Right atrium auricular region (tissue), 2 donors: ENCODE results near the gene KRTAP4-4. TPM values are rescaled to one million over a fixed set of nuclear protein-coding genes. Genes with fewer than 3 reads are reported as not detected.

ENCODE experiments used
- DNase-seq: peaks from one replicate; pipeline ENCODE4 v3.0.0-alpha.2; 2019; ENCODE audit warnings: low spot score
- H3K27ac ChIP-seq, 2 donors: fragments of 200-600 bp; sonication (generic); 1 replicate in 1 of 2; 2 replicates in 1 of 2; pipeline ENCODE4 v1.5.1; 2016 to 2019
- H3K27me3 ChIP-seq, 2 donors: fragments of 200-600 bp; sonication (generic); one replicate each; pipeline versions ENCODE4 v1.5.1 to v1.6.0; 2017 to 2019
- H3K36me3 ChIP-seq: fragments of 200-600 bp; sonication (generic); one replicate; pipeline ENCODE4 v1.5.1; 2016
- H3K4me1 ChIP-seq, 2 donors: fragments of 200-600 bp; sonication (generic); one replicate each; pipeline versions ENCODE4 v1.5.1 to v1.6.0; 2017 to 2019
- H3K4me3 ChIP-seq, 2 donors: fragments of 200-600 bp; sonication (generic); 1 replicate in 1 of 2; 2 replicates in 1 of 2; pipeline ENCODE4 v1.5.1; 2017 to 2019; ENCODE audit warnings: mild to moderate bottlenecking in 1 of 2, moderate library complexity in 1 of 2
- H3K9me3 ChIP-seq, 2 donors: fragments of 200-600 bp; sonication (generic); one replicate each; pipeline ENCODE4 v1.5.1; 2019
- total RNA-seq, 2 donors: library from RNA; depleted of rRNA; stranded (reverse); fragments of >200 nt; gene quantifications; one replicate each; pipeline ENCODE4 v1.1.0, GENCODE V29; 2016
- TF ChIP-seq, protein P1 (sequence below), 2 donors: fragments of 200-600 bp; sonication (generic); IDR thresholded peaks; one replicate each; pipeline ENCODE4 v1.5.1; 2019; ENCODE audit warnings: antibody characterized with exemption in 2 of 2

Gene KRTAP4-4
- total RNA-seq, 2 donors from 2014 or later: not detected

DNA sequence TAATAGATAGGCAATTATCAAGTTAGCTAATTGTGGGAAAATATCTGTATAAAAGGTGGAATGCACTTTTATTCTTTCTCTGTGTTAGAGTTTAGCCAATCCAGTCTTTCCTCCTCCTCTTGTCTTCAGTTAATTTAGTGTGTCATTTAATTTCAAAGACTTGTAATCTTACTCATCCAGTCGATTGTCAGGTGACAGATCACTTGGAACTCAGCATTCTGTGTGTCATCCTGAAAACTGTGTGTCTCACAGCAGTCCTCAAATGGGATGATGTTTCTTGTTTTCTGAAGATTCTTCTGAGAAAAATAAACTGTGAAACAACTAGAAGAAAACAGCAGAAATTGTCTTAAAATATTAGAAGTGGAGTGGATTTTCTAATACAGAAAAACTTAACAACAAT lies 24.5 kb upstream of the KRTAP4-4 start:
- no peak for DNase-seq
- H3K27me3 ChIP-seq: no peaks in the 10 kb centered on the region

DNA sequence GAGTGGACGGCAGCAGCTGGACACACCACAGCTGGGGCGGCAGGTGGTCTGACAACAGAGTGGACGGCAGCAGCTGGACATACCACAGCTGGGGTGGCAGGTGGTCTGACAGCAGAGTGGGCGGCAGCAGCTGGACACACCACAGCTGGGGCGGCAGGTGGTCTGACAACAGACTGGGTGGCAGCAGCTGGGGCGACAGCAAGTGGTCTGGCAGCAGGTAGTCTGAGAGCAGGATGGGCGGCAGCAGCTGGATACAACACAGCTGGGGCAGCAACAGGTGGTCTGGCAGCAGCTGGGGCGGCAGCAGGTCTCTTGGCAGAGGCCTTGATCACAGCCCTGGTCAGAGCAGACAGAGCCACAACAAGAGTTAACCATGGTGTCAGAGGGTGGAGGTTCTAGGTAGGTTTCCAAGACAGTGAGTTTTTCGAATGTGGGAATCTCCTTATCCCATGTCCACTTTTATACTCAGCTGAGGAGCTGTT lies 24.0 kb upstream of the KRTAP4-4 start, which contains the start of gene KRTAP4-1:
TSS of gene KRTAP4-1 (minus strand) at position 432 of the 482 bp plus-strand sequence. CDS start at position 375, 57 bp downstream.
- Histone ChIP-seq H3K4me3 (no peak within 1 kb of the TSS), H3K9me3 (no peaks in the 10 kb centered on the region), H3K4me1 (no peaks in the 10 kb centered on the region), H3K36me3 (no peaks in the 10 kb centered on the region), H3K27ac (no peak within 1 kb of the TSS), H3K27me3 (no peaks in the 10 kb centered on the region)
- no peak for DNase-seq
- TF ChIP-seq, protein P1, sequence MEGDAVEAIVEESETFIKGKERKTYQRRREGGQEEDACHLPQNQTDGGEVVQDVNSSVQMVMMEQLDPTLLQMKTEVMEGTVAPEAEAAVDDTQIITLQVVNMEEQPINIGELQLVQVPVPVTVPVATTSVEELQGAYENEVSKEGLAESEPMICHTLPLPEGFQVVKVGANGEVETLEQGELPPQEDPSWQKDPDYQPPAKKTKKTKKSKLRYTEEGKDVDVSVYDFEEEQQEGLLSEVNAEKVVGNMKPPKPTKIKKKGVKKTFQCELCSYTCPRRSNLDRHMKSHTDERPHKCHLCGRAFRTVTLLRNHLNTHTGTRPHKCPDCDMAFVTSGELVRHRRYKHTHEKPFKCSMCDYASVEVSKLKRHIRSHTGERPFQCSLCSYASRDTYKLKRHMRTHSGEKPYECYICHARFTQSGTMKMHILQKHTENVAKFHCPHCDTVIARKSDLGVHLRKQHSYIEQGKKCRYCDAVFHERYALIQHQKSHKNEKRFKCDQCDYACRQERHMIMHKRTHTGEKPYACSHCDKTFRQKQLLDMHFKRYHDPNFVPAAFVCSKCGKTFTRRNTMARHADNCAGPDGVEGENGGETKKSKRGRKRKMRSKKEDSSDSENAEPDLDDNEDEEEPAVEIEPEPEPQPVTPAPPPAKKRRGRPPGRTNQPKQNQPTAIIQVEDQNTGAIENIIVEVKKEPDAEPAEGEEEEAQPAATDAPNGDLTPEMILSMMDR (IDR thresholded peaks at IDR 0.05): no peak

More for the DNA sequence above, 24.5 kb upstream of the KRTAP4-4 start:
- Histone ChIP-seq H3K36me3 (no peaks in the 10 kb centered on the region), H3K4me3 (no peak overlapping the region), H3K27ac (no peak overlapping the region), H3K4me1 (no peaks in the 10 kb centered on the region), H3K9me3 (no peaks in the 10 kb centered on the region)
- TF ChIP-seq, protein P1 (IDR thresholded peaks at IDR 0.05): no peak

DNA sequence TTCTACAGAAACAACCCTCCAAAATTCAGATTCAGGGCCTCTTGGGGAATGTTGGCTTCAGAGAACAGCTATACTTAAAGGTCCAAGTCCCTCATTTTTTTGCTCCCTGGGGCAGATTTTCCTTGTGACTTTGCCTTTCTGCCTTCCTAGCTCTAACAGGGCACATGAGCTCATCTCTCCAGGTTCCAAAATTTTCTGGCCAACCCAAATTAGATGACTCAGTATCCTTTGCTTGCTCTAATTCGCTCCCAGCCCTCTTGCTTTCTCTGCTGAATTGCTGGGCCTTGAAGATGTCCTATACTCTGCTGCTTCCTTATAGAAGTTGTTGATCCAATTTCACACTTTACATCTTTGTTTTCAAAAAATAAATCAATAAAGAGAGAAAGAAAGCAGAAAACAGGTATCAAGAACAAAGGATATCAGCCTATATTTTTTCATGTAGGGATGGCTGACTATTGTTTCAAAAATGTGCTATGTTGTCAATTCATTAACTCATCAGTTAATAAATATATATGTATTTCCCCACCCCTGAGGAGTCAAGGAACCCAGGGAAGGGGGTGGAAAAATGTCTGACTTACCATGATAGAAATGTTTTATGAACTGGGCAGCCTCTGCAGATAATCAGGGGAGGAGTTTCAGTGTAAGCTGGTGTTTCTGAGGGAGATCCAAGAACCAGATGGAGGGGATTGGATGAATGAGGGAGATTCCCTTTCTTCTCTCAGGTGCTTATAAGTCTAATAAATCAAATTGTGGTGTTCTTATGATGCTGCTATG lies 18.5 kb upstream of the KRTAP4-4 start:
- H3K9me3 ChIP-seq: no peaks in the 10 kb centered on the region
- no peak overlapping the region for H3K27ac ChIP-seq
- TF ChIP-seq, protein P1 (IDR thresholded peaks at IDR 0.05): no peak
- H3K4me3 ChIP-seq: no peak overlapping the region
- H3K4me1 ChIP-seq: no peaks in the 10 kb centered on the region
- no peaks in the 10 kb centered on the region for H3K36me3 ChIP-seq
- H3K27me3 ChIP-seq: no peaks in the 10 kb centered on the region
- no peak for DNase-seq

DNA sequence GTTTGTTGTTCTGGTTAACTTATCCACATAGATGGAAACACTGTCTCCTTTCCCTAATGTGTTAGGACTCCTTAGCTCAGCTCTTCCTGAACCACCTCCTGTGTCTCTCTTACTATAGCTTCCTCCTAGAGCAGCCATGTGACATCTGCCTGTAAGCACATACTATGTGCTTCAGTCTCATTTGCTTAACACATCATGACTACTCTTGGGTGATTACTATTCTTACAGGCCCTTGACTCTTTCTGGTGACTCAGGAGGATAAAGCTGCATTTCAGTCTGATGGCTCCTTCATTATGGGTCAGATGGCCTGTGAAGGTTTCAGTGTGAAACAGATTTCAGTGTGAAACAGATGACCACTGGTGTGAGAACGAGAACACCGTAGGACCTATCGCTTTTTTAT lies 17.8 kb upstream of the KRTAP4-4 start:
- Histone ChIP-seq H3K9me3 (no peaks in the 10 kb centered on the region), H3K27ac (no peak overlapping the region), H3K27me3 (no peaks in the 10 kb centered on the region), H3K4me3 (no peak overlapping the region), H3K4me1 (no peaks in the 10 kb centered on the region), H3K36me3 (no peaks in the 10 kb centered on the region)
- TF ChIP-seq, protein P1 (IDR thresholded peaks at IDR 0.05): no peak
- DNase-seq: no peak

DNA sequence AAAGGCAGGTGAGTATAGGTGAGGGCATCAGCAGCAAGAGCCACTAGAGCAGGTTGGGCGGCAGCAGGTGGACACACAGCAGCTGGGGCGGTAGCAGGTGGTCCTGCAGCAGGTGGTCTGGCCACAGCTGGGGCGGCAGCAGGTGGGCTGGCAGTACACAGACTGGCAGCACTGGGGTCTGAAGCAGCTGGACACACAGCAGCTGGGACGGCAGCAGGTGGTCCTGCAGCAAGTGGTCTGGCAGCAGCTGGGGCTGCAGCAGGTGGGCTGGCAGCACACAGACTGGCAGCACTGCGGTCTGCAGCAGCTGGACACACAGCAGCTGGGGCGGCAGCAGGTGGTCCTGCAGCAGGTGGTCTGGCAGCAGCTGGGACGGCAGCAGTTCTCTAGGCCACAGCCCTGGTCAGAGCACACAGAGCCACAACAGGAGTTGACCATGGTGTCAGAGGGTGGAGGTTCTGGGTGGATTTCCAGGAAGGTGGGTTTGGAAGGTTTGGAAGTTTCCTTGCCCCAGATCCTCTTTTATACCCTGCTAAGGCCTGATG lies 17.3 kb upstream of the KRTAP4-4 start, which contains the start of gene KRTAP4-2:
TSS of gene KRTAP4-2 (minus strand) at position 495 of the 545 bp plus-strand sequence. CDS start at position 438, 57 bp downstream.
- H3K27ac ChIP-seq: no peak within 1 kb of the TSS
- H3K4me3 ChIP-seq: no peak within 1 kb of the TSS
- H3K9me3 ChIP-seq: no peaks in the 10 kb centered on the region
- no peaks in the 10 kb centered on the region for H3K4me1 ChIP-seq
- H3K36me3 ChIP-seq: no peaks in the 10 kb centered on the region
- no peak for DNase-seq
- TF ChIP-seq, protein P1 (IDR thresholded peaks at IDR 0.05): no peak
- H3K27me3 ChIP-seq: no peaks in the 10 kb centered on the region
